GM21825 (cell line): ENCODE results near the gene SUCLG2.
"Not testable (repeated sequence)": the region's sequence is repeated elsewhere in the genome, so short reads cannot be mapped to it uniquely, and the experiment has no call there.

Experiments
- ATAC-seq: cut with Tn5 transposase; IDR thresholded peaks from one replicate; pipeline ENCODE4 v1.9.1; 2021; ENCODE audit warnings: mild to moderate bottlenecking, moderate library complexity; ENCODE audit not compliant: unreplicated experiment

SUCLG2 gene

GRCh38 chr3:67564008-67564407 lies 90.4 kb downstream of the SUCLG2 start:
- no peak for ATAC-seq

DNA sequence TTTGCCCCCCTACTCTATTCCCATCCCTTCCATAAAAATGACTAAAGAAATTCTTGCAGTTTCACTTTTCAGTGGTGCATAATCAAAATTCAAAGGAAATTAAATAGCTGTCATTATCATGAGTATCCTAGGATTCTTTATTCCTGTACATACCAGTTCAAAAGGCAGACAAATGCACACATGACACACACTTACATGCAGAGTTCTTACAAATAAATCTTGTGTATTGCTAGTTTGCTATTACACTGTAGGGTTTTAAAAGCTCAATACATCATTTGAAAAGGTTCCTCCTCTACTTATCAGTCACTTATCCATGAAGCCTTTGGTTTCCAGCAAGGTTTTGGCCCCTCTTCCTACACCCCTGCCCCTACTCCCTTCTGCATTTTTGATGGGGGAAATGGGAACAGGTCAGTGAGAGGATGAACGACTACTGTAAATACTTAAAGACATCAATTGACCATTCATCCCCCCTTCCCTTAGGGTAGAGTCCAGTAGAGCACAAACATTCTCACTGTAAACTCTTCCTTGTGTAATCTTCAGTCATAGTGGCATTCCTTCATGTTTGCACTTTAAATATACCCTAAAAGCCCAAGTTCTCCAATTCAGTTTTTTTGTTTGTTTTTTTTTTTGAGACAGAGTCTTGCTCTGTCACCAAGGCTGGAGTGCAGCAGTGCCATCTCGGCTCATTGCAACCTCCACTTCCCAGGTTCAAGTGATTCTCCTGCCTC lies 92.6 kb downstream of the SUCLG2 start:
- ATAC-seq, result no peak

DNA sequence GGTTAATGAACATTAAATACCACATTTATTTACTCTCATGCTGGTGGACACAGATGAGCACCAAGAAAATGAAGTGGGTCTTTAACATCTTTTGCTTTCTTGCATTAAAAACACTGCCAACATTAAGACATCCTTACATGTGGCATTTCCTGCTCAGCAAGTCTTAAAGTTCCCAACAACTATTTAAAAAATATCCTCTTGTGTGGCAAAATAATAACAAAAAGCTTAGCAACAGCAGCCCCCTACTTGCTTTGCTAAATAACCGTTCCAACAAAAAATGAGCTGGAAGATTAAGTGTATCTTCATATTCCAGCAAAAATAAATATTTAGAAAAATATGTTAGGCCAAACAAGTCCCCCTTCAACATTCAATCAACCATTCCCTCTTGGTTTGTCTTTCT lies 93.1 kb downstream of the SUCLG2 start:
- no peak for ATAC-seq

- ATAC-seq, result no peak
Measured at GRCh38 chr3:67559029-67559605, 95.3 kb downstream of the SUCLG2 start.

DNA sequence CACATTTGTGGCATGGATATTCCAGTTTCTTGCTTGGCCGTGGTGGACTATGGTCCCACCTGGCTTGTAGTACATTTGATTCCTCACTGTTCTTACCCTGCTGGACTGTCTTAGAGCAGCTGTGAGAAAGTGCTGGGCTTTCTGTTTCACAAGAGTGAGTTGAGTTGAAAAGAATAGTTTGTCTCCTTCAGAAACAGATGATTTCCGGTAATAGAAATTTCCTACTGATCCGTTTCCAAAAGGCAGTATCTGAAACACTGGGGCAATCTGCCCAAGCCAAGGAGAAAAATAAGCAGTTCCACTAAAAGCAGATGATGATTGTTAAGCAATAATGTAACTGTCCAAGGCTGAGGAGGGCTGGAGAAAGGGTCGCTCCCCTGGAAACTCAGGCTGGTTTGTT lies 96.0 kb downstream of the SUCLG2 start:
- no peak for ATAC-seq

DNA sequence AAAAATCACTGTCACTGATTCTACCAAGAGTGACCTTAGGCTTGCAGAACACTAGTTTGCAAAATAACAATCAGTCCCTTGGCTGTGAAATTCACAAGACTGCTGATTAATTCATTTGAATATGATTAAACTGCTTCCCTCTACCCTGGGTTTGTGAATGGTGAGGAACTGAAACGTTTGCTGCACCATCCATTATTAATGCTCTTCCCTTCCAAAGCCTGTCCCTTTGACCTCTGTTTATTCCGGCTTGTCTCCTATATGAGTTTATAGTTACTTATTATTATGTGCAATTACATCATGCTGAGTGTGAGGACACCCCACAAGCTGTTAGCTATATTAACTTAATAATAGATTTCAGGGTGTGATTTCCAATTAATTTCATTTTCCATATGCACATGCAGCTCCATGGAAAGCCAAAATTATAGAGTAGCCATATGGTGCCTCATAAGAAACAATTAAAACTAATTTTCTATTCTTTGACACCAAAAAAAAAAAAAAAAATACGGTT lies 96.5 kb downstream of the SUCLG2 start:
- ATAC-seq, result no peak

DNA sequence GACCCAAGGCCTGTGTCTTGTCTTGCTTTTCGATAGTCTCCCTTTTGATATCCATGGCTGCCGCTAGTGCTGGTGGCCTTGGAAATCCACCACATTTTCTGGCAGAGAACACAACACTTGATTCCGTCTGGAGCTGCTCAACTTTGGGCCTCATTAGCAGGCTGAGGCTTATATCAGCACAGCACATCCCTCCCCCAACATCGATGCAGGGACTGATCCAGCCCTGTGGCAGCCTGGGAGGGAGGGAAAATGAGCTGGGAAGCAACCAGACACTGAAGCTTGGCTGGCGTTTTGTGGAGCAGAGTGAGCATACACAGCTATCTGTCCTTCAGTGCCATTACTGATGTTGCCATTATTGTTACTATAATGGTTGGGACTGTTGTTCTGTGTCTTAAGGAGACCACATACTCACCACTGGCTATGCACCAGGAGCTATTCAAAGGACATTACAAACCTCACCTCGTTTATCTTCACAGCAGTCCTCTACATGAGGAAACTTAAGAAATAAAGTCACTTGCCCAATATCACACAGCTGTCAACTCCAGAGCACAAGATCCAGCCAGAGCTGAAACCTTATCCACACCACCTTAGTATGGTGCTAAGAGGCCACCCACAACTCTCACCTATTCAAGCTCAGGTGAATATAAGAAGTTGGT lies 102.9 kb downstream of the SUCLG2 start:
- ATAC-seq, result no peak

DNA sequence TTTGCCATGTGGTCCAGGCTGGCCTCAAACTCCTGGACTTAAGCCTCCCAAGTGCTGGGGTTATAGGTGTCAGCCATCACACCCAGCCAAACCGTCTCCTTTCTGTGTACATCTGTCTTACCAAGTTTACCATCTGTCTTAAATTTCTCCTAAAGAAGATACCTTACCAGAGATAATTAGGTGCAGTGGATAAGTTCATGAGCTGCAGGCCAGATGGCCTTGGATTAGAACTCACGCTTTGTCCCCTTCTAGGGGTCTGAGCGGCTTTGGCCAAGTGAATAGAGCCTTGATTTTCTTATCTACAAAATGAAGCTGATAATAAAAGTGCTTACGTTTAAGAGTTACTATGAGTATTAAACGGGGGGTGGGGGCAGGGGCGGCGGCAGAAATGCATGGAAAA lies 103.9 kb downstream of the SUCLG2 start:
- no peak for ATAC-seq

DNA sequence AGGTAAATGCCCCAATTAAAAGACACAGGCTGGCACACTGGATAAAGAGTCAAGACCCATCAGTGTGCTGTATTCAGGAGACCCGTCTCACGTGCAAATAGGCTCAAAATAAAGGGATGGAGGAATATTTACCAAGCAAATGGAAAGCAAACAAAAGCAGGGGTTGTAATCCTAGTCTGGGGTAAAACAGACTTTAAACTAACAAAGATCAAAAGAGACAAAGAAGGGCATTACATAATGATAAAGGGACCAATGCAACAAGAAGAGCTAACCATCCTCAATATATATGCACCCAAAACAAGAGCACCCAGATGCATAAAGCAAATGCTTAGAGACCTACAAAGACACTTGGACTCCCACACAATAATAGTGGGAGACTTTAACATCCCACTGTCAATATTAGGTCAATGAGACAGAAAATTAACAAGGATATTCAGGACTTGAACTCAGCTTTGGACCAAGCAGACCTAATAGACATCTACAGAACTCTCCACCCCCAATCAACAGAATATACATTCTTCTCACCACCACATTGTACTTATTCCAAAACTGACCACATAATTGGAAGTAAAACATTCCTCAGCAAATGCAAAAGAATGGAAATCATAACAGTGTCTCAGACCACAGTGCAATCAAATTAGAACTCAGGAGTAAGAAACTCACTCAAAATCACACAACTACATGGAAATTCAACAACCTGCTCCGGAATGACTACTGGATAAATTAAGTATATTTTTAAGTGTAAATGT lies 111.7 kb downstream of the SUCLG2 start:
- not testable (repeated sequence) for ATAC-seq

GRCh38 chr3:67540198-67540894 lies 114.1 kb downstream of the SUCLG2 start:
- ATAC-seq, result no peak

DNA sequence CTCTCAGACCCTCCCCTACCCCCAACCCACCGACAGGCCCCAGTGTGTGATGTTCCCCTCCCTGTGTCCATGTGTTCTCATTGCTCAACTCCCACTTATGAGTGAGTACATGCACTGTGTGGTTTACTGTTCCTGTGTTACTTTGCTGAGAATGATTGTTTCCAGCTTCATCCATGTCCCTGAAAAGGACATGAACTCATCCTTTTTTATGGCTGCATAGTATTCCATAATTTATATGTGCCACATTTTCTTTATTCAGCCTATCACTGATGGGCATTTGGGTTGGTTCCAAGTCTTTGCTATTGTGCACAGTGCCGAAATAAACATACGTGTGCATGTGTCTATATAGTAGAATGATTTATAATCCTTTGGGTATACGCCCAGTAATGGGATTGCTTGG lies 117.2 kb downstream of the SUCLG2 start:
- not testable (repeated sequence) for ATAC-seq

DNA sequence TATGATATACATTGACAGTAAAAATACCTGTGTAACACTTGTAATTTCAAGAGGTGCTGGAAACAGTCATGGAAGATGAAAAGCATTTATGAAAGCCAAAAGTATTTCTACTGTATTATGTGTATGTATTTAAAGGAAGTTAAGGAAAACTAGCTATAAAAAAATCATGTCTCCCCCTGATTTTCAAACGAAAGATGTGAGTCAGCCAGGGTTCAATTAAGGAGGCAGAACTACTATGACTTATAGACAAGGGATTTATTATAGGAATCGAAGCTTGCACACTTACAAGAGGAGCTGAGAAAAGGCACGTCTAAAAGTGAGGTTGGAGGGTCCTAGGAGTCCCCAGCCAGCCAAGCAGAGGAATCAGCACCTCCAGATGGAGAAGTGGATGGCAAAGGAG lies 119.4 kb downstream of the SUCLG2 start:
- ATAC-seq, result no peak

DNA sequence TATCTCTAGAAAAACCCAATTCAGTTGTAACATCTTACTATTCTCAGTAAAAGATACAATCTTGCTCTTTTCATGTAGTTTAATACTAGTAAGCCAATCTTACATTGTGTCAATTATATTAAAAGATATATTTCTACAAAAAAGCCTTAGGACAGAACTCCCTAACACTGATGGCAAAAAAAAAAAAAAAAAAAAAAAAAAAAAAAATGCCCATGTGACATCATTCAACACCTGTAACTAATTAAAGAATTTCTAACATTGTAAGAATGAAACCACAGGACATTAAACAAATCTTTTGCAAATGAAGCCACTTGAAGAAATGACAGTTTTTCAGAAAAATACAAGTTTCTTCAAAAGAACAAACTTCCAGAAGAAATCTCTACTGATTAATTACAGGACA lies 119.8 kb downstream of the SUCLG2 start:
- ATAC-seq, result no peak

DNA sequence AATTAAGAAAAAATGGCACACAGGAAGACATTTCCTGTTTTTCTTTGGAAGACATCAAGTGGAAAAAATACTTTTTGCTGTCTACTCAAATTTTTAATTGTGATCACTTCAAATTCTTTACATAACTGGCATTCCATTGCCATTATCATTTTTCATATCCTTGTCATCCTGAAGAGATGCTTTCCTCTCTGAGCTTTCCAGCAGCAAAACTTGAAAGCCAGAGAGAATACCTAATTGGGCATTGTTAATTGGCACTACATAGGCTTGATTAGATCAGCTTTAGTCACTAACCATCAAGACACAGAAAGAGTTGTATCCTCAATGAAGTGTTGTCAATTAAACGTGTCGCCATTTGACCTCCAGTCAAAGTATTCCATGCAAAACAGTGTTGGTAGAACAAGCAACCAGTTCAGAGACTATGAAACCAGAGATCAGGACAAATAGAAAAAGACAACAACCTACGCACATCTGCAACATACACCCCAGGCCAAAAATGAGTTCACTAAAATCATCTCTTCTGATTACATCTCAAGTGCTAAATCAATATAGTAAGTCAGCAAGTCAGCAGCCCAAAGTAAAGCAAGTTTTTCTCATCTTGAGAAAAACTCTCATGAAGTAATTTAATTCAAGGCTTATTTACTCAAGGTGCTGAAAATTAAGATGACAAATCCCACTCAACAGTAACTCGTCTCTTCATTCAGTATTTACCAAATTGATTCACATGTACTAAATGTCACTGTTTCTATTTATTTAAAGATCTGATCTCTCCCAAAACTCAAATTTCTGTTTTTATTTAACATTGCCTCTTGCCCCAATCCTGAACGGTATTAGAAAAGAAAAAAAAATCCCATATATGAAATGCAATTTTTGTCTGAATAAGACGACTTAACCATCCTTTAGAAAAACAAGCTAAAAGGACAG lies 123.0 kb downstream of the SUCLG2 start:
- ATAC-seq, result no peak

DNA sequence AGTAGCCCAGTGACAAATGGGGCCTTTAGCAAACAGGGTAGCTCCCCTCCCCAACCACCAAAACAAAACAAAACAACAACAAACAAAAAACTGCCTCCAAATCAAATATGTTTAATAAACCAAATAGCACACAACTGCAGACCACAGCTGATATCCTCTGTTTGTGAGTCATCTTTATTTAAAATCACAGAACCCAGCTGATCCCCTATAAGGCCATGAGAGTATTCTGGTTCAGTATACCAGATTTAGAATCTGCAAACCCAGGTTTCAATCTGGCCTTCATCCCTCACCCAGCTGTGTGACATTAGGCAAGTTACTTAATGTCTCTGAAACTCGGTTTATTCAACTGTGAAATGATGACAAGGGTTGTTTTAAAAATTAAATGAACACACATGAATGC lies 124.5 kb downstream of the SUCLG2 start:
- ATAC-seq, result no peak

DNA sequence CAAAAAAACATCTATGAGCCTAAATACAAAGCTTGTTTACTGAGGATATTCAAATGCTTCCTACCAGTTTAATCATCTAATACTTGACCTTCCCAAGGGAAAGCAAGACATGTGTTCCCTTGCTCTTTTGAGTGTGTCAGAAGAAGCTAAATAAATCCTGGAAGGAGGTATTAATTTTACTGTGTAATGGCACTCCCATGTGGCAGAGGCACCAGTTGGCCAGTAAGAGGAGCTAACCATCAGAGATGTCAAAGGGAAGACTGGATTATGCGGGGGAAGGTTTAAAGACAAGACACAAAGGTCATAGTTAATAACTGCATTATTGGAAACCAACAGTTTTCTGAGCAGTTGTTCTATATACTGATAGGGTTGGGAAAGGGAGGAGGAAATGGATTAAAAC lies 125.1 kb downstream of the SUCLG2 start:
- ATAC-seq, result no peak

DNA sequence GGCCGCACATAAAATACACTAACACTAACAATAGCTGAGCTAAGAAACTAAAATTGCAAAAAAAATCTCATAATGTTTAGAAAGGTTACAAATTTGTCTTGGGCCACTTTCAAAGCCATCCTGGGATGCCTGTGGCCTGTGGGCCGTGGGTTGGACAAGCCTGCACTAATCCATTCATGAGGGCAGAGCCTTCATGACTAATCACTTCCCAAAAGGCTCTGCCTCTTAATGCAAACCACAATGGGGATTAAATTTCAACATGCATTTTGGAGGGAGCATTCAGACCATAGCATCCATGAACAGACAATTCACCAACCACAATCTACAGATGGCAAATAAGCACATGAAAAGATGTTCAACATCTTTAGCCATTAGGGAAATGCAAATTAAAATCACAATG lies 128.2 kb downstream of the SUCLG2 start:
- no peak for ATAC-seq

GRCh38 chr3:67524046-67524445 lies 130.4 kb downstream of the SUCLG2 start:
- ATAC-seq, result no peak

- ATAC-seq, result no peak
Measured at GRCh38 chr3:67522081-67522480, 132.3 kb downstream of the SUCLG2 start.
